Measurements from ENCODE around the gene PIEZO2.

- TF ChIP-seq POLR2A (IDR thresholded peaks at IDR 0.05) (no peak), CTCF (IDR thresholded peaks at IDR 0.05) (no peak)
These were observed 422.9 kb downstream of the PIEZO2 start for GRCh38 chr18:10726198-10727068.

All from esophagus squamous epithelium (tissue), 4 donors.